GM21367 (cell line): ENCODE results near the gene PKNOX2.

Experiments
- ATAC-seq: cut with Tn5 transposase; IDR thresholded peaks from one replicate; pipeline ENCODE4 v1.9.1; 2021; ENCODE audit not compliant: unreplicated experiment

The PKNOX2 gene

DNA sequence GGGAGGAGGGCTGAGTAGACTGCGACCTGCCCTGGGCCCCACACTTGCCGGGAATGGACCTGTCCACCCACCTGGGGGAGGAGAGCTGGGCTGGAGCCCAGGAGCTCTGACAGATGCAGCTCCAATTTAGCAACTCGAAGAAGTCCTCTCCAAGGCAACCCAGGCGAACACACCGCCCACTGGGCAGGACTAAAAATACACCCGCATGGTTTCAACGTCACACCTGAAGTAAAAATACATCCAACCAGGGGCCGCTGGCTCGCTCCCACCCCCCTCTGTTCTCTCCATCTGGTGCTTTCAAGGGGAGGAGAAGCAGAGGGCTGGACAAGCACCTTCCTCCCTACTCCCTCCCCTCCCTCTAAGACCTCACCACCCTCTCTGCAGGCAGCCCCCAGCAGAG is 211.6 kb downstream of the PKNOX2 start:
- ATAC-seq = no peak

DNA sequence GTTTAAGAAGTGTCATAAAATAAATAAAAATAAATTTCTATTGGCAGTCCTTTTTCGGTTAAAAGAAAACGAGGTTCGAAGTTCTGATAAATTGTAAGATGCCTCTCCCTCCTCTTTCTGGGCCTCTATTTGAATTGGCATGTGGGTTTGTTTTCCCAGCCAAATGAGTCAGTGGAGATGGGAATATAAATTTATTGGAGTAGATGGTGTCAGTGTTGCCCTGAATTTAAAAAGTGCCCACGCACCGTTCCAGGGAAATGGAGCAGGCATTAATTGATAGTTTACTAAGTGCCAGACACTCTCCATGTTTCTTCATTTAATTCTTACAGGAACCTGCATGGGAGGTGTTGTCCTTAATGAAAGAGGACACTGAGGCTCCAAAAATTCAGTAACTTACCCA is 212.3 kb downstream of the PKNOX2 start:
- no peak for ATAC-seq

DNA sequence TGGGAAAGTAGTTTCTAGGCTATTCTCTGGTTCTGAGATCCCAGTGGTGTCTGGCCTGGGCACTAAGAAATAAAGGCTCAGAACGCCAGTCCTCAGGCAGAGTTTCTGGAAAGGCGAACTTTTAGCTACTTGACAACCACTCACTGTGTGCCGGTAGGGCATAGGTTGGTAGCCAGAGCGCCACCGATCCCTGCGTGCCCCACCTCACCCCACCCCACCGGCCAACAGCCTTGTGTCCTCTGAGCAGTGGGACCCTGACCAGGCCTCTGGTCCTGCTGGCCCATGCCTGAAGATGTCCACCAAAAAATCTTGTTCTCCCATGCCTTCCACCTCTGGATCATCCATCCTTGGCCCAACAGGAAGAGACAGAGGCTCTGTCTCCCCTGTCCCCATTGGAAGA is 213.5 kb downstream of the PKNOX2 start:
- no peak for ATAC-seq

DNA sequence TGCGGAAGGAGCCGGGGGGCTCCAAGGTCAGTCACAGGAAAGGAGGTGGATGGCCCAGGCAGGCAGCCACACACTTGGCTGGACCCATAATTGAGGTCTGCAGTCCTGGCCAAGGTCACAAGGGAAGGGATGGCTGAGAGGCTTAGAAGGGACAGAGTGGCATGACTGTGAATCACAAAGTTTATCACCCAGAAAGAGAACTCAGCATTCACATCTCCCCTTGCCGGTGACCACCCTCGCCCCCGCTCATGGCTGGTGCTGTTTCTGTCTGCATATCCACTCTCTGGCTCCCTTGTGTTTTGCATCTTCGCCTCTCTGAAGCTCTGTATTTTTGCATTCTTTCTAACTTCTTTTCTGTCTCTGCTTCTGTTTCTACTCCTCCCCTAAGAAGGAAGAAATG is 214.0 kb downstream of the PKNOX2 start:
- ATAC-seq = no peak

DNA sequence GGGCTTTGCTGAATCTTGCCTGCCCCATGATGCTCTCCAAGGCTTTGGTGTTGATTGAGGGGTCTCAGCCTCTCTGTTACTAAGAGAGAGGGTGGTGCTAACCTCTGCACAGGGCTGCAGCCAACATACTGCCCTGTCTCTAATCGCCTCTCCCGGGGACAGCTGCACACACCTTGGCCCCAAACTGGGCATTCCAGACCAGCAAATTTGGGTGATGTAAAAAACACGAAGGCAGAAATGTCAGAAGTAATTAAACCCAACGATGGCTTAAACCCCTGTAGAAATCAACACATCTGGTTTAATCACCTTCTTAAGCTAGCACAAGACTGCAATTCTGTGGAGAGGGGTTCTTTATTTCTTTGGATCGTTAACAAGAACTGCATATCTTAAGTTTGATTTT is 215.0 kb downstream of the PKNOX2 start:
- no peak for ATAC-seq

DNA sequence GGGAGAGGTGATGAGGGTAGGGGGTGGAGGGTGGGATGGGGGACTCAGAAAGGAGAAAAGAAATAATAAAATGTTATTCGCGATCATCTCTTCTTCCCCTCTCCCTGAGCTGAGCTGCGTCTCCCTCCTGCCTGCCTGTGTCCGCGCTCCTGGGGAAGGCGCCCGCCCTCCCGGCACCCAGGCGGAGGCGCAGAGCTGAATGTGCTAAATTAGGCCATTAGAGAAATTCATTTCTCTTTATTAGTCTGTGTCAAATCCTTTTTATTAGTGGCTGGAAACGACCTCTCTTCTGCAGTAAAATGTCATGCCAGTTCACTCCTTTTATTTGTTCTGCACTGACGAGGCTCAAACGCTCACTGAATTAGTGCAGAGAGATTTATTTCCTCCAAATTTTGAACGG is 215.4 kb downstream of the PKNOX2 start:
- ATAC-seq = no peak

DNA sequence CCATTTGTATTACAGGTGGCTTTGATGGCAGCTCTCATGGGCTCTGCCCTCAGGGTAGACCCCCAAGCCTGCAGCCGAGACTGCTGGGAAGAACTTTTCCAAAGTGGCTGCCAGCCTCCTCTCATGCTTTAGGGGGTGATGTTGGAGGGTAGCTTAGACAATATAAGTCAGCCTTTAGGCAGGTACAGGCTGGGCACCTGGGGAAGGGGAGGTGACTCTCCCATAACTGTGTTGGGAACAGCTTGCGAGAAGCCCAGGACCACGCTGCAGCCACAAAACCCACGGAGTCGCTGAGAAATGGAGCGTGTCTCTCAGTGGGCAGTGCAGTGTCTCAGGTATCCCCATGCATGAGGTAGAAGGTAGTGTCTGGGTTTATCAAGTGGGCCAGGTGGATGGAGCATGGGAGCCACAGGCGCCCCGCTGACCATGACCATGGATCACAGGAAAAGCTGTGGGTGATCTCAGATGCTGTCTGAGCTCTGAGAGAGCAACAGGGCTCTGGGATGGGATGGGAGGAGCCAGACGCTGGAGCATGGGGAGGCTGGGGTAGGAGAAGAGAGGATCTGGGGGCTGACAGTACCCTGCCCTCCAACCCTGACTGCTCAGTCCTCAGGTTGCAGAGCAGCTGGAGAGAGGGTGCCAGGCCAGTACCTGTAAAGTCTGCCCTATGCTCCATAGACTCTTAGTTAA is 216.3 kb downstream of the PKNOX2 start:
- ATAC-seq = no peak

DNA sequence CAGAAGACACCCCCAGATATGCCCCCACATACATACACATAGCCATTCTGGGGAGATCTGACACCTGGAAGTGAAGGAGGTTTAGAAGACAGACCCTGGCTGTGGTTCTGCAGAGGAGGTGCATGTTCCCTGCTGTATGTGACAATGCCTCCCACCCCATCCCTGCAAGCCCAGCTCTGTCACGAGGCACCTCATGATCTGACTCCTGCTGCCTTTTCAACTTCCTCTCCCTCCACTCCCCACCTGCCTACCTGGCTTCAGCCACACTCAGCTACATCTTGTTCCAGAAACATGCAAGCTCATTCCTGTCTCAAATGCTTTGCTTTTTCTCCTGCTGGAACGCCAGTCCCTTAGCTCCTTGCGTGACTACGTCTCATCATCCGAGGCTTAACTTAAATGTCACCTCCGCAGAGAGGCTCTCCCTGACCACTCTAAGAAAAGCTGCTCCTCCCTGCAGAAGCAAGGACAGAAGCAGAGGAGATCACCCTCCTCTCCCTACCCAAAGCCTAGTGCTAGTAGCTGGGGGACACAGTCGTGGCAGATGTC is 217.0 kb downstream of the PKNOX2 start:
- ATAC-seq = no peak

DNA sequence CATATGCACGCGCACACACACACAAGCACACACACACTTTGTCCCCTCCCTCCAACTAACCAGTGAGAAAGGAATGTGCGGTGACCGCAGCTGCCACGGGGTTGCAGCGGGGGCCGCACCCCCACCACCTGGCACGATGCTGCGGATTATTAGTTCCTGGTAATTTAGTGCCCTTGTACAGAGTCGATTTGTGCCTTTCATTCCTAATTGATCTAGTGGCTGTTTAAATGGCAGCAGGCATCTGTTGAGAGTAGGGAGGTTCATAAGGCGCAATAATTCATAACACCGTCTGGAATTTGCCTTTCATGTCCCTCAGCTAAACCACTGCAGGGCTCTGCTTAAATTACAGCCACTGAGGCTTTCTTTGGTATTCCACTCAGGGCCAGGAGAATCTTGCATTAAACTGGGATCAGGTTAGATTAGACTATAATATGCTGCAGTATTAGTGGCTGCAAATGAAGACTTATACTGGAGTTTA is 217.8 kb downstream of the PKNOX2 start:
- no peak for ATAC-seq

DNA sequence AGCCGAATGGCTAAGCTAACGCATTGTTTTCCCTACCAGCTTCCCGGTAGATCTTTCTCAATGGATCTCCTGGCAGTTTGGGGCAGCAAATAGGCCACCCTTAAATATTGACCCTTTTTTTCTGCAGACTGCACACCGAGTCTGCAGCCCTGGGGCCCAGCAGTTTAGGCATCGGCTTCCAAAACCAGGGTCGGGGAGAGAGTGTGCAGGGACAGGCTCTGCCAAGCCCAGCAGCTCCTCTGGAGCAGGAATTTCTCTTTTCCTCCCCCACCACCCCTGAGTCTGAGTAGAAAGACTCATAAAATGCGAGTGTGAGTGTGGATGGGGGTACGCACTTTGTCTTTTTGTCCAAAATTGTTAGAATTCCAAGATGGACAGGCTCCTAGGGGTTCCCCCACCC is 218.3 kb downstream of the PKNOX2 start:
- ATAC-seq = no peak

DNA sequence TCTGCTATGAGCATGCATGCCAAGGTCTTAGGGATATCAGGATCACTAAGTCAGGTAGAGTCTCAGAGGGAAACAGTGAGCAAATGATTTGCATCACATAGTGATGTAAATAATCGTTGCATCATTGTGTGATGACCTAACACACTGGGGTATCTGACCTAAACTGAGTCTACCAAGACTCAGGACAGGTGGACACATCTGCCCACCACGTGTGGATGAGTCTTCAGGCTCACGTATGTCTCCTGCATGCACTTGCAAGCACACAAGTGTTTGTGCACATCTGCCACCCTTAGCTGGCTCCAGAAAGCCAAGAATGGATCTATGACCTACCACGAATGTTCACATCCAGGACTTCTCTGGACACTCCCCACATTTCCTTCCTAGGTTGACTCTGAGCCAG is 220.3 kb downstream of the PKNOX2 start:
- ATAC-seq = no peak

DNA sequence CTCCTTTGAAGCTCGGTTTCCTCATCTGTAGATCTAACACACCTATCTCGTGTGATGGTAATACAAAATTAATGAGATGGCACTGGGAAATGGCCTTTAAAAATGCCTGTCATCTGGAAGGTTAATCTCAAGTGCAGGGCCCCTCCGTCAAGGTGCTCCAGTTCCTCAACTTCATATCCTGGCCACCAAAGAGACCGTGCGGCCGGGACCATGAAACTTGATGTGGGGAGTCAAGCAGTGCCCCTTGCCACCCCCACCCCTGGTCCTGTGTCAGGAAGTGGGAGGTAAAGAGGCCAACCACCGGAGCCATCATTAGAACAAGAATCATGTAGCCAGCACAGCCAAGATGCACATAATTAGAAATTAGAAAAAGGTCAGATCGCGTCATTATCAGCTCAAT is 223.3 kb downstream of the PKNOX2 start:
- ATAC-seq = no peak

DNA sequence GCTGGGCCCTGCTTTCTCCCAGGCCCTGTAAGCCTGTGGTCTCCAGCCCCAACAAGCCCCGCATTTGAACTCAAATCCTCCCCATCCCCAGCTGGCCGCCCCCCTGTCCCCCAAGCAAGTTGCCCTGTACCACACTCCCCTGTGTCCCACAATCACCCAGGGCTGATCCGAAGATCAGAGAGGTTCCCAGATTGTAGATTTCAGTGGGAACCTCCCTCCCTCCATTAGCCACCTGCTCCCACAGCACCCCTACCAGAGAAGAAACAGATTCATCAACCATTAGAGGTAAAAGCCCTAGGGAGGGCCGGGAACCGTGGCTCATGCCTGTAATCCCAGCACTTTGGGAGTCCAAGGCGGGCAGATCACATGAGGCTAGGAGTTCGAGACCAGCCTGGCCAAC is 224.1 kb downstream of the PKNOX2 start:
- ATAC-seq = no peak

DNA sequence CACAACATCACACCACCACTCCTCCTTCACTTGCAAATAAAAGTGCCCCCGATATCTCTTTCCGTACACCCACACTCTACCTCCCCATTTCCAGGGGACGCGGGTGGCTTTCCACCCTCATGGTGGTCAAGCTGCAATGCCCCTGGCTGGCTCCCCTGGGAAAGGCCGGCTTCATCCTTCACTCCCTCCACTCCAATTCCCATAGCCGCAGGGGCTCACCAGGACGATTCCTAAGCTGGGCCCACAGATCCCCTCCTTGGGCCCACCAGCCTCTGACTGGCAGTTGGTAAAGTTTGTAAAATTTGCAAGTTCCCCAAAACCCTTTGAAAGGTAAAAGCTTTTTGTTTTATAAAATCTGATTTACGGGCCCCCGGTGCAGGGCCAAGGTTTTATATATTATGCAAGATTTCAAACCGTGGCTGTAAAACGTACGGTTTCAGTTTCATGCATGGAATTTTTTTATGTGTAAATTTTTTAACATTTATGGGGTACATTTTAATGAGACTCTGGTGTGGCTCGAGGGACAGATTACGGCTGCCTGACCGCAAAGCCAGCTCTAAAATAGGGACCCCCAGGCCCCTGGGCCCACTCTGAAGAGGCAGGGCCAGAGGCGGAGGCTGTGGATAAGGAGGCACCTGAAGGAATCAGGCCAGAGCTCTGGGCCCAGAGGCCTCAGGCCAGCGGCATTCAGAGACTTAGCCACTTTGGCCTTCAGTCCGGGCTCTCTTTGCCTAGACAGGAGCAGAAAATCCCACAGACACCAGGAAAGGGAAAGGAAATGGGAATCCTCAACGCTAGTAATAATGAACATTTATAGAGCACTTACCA is 225.0 kb downstream of the PKNOX2 start:
- ATAC-seq = no peak

DNA sequence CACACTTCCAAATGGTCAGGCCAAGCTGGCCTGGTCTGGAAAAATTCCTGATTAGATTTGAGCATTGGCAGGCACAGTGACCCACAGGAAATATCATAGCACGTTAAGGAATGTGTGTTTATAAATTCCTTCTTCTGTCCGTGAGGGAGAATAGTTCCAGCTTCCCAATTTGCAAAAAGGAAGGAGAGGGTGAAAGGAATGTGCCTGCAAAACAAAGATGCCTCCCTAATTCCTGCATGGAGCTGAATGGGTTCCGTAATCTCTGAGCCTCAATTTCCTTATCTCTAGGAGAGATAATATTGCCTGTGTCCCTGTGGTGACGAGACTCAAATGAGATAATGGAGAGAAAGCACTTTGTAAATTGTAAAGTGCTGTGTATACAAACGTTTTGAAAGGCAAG is 226.4 kb downstream of the PKNOX2 start:
- ATAC-seq = no peak

DNA sequence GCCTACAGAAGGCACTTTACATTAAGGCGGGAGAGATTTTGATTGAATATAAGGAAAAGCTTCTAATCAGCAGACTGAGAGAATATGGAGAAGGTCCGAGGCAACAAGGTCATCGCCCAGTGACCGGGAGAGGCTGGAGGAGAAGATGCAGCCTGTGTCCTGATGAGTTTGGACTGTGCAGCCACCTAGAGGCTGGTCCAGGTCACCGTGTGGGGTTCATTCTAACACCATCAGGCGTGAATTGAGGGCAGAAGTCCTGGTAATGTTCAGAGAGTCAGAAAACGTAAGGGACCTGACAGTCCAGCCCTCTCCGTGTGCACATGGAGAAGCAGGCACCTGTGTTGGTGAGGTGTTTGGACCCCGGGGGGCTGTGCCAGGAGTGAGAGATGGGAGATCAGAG is 228.8 kb downstream of the PKNOX2 start:
- ATAC-seq = no peak

DNA sequence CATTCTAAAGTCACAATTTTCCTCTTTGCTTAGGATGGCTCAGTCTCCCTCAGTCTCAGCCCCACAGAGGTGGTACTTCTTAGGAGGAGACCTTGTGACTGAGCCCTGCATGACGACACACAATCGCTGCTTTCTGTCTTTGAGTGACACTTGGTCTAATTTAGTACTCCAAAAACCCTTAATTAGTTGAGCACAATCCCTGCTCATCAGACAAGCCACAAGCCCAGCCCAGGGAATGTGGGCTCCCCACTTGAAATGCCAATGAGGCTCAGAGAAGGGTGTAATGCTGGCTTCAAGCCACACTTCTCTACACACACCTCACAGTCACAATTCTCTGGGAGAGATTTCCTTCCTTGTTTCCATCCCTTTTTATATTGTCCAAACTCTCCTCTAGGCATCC is 229.7 kb downstream of the PKNOX2 start:
- ATAC-seq = no peak

DNA sequence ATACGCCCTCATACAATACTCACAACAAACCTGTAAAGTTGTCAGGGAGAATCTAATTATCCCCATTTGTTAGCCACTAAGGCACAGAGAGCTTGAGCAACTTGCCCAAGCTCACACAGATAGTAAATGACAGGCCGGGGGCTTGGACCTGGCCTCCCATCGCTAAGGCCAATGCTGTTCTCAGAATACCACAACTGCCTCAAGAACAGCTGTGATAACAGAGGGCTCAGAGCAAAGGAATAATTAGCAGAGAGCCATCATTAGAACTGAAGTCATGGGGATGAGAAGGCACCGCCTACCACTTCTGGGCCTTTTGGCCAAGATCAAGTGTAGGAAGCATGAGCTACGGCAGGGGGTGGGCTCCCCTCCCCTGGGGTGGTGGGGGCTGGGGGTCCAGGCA is 232.9 kb downstream of the PKNOX2 start:
- no peak for ATAC-seq

DNA sequence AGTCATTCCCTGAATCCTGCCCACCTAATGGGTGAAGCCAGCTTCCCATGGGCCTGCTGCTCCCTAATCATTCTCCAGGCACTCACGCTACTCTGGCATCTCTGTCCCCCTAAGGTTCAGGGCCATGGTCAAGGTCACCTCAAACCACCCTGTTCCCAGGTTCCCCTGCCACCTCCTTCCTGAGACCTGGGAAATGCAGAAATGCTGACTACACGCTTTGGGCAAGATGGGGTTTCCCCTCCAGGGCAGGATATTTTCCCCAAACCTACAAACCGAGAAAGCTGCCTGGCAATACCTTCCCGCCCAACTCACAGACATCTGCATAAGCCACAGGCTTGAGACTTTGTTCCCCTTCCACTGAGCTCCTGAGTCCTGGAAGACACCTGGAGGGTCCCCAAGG is 233.9 kb downstream of the PKNOX2 start:
- no peak for ATAC-seq

DNA sequence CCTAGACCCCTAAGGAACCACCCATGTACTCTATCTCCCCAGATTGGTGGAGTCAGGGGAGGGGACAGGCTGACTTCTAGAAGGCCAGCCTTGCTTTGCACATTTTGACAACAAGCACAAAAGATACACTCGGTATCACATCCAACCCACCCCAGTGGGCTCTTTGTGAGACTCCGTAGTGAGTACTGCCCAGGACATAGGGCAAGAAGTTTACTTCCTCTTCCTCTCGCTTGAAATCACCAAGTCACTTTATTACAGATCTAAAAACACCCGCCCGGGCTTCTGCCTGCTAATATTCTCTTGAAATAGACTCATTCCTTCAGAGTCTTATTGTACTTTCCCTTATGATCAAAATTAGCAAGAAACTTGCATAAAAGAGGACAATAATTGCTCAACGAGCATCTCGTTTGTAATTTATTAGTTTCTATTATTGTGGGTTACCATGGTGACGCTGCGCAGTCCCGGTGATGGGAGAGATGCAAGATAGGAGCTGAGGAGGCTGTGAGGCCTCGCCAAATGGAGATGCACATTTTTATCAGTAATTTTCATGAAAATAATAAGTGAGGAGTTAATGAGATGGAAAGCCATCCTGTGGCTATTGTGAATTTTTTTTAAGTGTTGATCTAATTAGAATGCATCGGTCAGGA is 234.6 kb downstream of the PKNOX2 start:
- no peak for ATAC-seq

DNA sequence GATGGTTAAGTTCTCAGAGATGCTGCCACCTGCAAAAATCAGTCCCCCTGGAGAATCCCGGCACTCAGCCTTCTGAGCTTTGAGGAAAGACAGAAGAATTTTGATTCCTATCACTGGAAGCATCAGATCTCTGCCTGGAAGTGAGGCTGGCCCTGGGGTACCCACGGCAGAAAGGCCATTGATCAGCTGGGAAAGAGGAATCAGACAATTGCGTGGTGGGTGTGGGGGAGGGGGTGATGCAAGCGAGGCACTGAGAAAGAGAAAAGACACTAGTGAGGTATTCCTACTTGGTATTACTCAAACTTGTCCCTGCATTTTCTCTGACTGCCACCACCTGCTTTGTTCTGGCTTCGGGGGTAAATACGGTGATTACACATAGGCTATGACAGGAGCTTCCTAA is 235.4 kb downstream of the PKNOX2 start:
- ATAC-seq = no peak

DNA sequence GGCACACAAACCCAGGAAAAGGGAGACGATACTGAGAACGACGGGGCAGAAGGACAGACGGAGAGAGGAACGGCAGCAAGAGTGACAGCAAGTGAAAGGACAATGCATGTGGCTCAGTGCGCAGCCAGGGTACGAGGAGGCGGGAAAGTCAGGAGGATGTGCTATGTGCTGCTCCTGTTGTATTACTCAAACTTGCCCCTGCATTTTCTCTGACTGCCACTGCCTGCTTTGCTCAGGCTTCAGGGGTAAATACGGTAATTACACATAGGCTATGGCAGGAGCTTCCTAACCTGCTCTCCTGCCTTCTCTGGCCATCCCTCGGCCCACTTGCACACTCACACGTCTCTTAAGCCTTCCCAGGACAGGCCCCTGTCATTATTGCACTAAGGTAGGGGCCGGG is 236.7 kb downstream of the PKNOX2 start:
- ATAC-seq = no peak
